ACHN (cell line): Measurements from ENCODE around the gene CACNA1C.

ENCODE experiments used
- DNase-seq: peaks from one replicate; pipeline ENCODE4 v3.0.0-alpha.2; 2015
- in situ Hi-C: cut with HindIII; loops from 2 replicates; pipeline ENCODE4 v1.10.0; 2017; ENCODE audit warnings: low sequenced_read_pairs, low pct_ligation_motif_present, low pct_unique_long_range_greater_than_20kb

The CACNA1C gene

DNA sequence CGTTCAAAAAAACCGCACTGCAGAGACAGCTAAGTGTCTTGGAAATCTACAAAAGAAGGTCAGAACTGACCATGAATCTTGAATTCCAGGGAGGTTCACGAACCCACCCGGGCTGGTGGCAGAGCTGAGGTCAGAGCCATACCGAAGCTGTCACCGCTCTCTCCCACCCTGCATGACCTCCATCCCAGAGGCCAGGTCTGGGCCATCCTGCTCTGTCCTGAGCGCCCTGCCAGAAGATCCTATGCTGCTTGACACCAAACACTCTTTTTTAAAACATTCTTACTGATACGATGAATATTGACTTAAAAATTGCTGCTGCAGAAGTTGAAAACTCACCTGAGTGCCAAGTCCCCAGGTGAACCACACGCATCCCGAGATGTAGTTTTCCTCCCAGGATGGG, 412.9 kb downstream of the CACNA1C start:
- in situ Hi-C loops, result no loop called here
- DNase-seq, result no peak

GRCh38 chr12:2466211-2466610, 413.4 kb downstream of the CACNA1C start:
- in situ Hi-C loops, result no loop called here
- DNase-seq, result no peak

GRCh38 chr12:2467447-2468195, 414.8 kb downstream of the CACNA1C start:
- no peak for DNase-seq
- in situ Hi-C loops, result no loop called here

GRCh38 chr12:2475984-2476383, 423.2 kb downstream of the CACNA1C start:
- in situ Hi-C loops, result no loop called here
- DNase-seq, result no peak

- in situ Hi-C loops, result no loop called here
- DNase-seq, result no peak
Measured at GRCh38 chr12:2477009-2477766, 424.4 kb downstream of the CACNA1C start.

GRCh38 chr12:2479851-2480535, 427.2 kb downstream of the CACNA1C start:
- no peak for DNase-seq
- in situ Hi-C loops, result no loop called here

DNA sequence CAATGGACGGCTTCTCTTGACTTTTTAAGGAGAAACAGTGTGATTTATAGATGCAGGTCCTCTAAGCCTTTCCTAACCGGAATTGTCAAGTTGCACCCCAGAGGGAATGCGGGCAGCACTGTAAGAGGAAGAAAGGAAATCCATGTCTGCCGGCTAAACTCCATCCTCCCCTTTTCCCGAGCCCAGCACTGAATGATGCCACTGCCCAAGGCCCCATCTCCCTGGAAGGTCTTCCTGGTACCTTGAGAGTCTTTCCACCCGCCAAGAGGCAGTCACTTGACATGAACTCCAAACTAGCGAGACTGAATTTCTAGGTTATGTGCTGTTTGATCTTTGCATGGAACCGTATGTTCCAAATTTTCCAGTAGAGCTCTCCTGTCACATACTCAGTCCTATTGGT, 428.6 kb downstream of the CACNA1C start:
- in situ Hi-C loops, result no loop called here
- DNase-seq, result no peak

GRCh38 chr12:2481951-2482350, 429.2 kb downstream of the CACNA1C start:
- in situ Hi-C loops, result no loop called here

GRCh38 chr12:2482938-2483660, 430.3 kb downstream of the CACNA1C start:
- DNase-seq, result no peak
- in situ Hi-C loops, result no loop called here

More at GRCh38 chr12:2481951-2482350, 429.2 kb downstream of the CACNA1C start:
- DNase-seq, result no peak

GRCh38 chr12:2483713-2484112, 430.9 kb downstream of the CACNA1C start:
- in situ Hi-C loops, result no loop called here
- DNase-seq, result no peak

DNA sequence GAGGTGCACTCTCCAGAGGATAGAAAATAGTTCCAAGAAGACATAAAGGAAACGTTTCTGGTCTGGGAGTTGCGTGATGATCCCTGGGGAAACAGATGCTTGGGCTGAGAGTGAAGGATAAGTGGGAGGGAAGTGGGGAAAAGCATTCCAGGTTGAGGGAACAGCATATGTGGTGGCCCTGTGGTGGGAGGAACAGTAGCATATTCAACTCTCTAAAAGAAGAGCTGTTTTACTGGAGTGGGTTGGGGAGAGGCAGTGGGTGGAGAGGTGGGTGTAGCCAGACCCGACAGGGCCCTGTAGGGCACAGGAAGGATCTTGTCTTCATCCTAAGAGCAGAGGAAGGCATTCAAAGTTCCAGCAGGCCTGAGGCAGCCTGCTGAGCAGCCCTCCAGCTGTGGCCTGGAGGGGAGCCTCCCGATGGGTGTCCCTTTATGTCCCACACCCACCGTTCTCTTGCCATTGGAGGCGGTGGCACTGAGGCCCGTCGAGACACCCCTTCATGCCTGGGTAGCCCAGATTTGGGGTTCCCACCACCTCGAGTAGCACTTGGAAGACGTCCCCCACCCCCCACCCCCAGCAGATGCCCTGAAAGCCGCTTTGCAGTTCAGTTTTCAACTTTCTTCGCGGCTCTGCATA, 431.5 kb downstream of the CACNA1C start:
- in situ Hi-C loops, result no loop called here

GRCh38 chr12:2485681-2486080, 432.9 kb downstream of the CACNA1C start:
- no peak for DNase-seq
- in situ Hi-C loops, result no loop called here

More for the DNA sequence above, 431.5 kb downstream of the CACNA1C start:
- DNase-seq, result no peak

DNA sequence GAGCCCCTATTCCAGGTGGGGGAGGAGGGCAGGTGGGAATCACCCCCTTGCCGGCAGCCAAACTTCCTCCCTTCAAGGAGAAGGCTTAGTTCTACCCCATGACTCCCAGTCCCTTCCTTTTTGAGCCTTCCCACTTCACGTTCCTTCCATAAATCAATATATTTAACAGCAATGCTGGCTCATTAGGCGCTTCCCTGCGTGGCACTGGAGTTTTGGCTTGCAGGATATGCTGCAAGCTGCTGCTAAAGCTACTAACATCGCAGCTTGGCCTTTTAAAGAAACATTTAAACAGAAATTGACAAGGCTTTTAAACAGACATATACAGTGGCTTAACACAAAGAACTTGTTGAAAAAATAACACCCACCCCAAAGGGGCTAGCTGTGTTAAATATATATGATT, 434.0 kb downstream of the CACNA1C start:
- DNase-seq, result no peak
- in situ Hi-C loops, result no loop called here

DNA sequence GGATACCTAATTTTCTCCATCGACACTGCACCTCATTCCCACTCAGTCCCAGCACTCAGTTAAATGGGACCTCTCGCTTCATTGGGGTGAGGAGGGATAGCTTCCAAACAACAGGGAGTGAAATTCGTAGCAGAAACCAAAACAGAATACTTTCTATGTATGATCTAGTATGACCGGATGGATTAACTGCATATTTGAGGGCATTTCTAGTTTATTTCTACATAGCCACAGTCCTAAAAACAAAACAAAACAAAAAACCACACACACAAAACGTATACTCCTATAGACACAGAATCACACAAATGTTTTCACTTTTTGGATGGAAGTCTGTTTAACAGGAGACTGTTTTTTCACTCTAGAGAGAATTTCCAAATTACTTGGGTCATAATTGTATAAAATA, 434.5 kb downstream of the CACNA1C start:
- in situ Hi-C loops, result no loop called here
- DNase-seq, result no peak

GRCh38 chr12:2488131-2488530, 435.3 kb downstream of the CACNA1C start:
- no peak for DNase-seq
- in situ Hi-C loops, result no loop called here

DNA sequence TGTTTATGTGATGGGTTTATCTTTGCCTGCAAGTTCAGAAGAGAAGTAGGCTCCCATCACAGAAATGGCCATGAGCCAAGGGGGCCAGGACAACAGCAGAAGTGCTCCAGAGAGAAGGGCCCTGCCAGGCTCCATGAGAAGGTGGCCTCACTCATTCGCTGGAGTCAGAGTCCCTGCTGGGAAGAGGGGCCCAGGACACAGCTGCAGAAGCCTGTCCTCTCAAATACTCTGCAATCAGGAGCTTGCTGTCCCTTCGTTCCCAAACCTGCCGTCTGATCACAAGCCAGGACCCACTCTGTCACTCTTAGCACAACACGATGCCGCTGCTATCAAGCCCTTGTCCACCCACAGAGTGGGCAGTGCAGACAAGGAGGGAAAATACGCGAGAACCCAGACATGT, 435.8 kb downstream of the CACNA1C start:
- no peak for DNase-seq
- in situ Hi-C loops, result no loop called here

- in situ Hi-C loops, result no loop called here
- no peak for DNase-seq
Measured at GRCh38 chr12:2489275-2489674, 436.5 kb downstream of the CACNA1C start.

DNA sequence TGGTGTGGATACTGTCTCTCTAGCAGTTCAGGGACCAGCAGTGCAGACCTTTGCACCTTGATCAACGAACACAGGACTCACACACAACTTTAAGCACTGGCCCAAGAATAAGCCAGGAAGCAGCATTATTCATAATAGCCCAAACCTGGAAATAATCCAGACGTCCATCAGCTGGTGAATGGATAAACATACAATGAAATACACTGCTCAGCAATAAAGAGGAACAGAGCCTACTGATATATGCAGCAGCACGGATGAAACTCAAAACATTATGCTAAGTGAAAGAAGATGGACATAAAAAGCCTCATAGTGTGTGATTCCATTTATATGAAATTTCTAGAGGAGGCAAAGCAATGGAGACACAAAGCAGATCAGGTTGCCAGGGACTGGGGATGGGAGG, 438.0 kb downstream of the CACNA1C start:
- in situ Hi-C loops, result no loop called here
- DNase-seq, result no peak
